Subcutaneous adipose tissue (tissue), 4 donors: Measurements from ENCODE around the gene KRTAP3-2. TPM values are rescaled to one million over a fixed set of nuclear protein-coding genes. Genes with fewer than 3 reads are reported as not detected.

Experiments
- CTCF ChIP-seq: fragments of 450-650 bp; IDR thresholded peaks from one replicate; pipeline ENCODE4 v1.5.1; 2016; ENCODE audit warnings: low read depth, mild to moderate bottlenecking, control low read depth, antibody characterized with exemption, moderate library complexity
- total RNA-seq, 4 donors: library from RNA; depleted of rRNA; stranded (reverse); fragments of >200 nt; gene quantifications; one replicate each; pipeline ENCODE4 v1.1.0, GENCODE V29; 2016

Gene KRTAP3-2
- total RNA-seq, 4 donors from 2014 or later = not detected

GRCh38 chr17:41016578-41017215 lies 17.0 kb upstream of the KRTAP3-2 start:
- no peak for TF ChIP-seq CTCF

GRCh38 chr17:41015454-41015853 lies 15.7 kb upstream of the KRTAP3-2 start:
- no peak for TF ChIP-seq CTCF

GRCh38 chr17:41013606-41014005 lies 13.9 kb upstream of the KRTAP3-2 start:
- no peak for TF ChIP-seq CTCF

GRCh38 chr17:41013181-41013580 lies 13.5 kb upstream of the KRTAP3-2 start:
- no peak for TF ChIP-seq CTCF

GRCh38 chr17:41012326-41013120 lies 12.8 kb upstream of the KRTAP3-2 start:
- TF ChIP-seq CTCF = no peak

- TF ChIP-seq CTCF = no peak
Measured at GRCh38 chr17:41010441-41010840, 10.7 kb upstream of the KRTAP3-2 start.

- TF ChIP-seq CTCF = no peak
Measured at GRCh38 chr17:41009936-41010335, 10.2 kb upstream of the KRTAP3-2 start.
